ENCODE data around the gene DLK2.
A peak's percentile ranks its signal among the peaks of the same experiment; 100 is the strongest.
"Not testable (repeated sequence)": the region's sequence is repeated elsewhere in the genome, so short reads cannot be mapped to it uniquely, and the experiment has no call there.

Gene DLK2, protein sequence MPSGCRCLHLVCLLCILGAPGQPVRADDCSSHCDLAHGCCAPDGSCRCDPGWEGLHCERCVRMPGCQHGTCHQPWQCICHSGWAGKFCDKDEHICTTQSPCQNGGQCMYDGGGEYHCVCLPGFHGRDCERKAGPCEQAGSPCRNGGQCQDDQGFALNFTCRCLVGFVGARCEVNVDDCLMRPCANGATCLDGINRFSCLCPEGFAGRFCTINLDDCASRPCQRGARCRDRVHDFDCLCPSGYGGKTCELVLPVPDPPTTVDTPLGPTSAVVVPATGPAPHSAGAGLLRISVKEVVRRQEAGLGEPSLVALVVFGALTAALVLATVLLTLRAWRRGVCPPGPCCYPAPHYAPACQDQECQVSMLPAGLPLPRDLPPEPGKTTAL

DNA sequence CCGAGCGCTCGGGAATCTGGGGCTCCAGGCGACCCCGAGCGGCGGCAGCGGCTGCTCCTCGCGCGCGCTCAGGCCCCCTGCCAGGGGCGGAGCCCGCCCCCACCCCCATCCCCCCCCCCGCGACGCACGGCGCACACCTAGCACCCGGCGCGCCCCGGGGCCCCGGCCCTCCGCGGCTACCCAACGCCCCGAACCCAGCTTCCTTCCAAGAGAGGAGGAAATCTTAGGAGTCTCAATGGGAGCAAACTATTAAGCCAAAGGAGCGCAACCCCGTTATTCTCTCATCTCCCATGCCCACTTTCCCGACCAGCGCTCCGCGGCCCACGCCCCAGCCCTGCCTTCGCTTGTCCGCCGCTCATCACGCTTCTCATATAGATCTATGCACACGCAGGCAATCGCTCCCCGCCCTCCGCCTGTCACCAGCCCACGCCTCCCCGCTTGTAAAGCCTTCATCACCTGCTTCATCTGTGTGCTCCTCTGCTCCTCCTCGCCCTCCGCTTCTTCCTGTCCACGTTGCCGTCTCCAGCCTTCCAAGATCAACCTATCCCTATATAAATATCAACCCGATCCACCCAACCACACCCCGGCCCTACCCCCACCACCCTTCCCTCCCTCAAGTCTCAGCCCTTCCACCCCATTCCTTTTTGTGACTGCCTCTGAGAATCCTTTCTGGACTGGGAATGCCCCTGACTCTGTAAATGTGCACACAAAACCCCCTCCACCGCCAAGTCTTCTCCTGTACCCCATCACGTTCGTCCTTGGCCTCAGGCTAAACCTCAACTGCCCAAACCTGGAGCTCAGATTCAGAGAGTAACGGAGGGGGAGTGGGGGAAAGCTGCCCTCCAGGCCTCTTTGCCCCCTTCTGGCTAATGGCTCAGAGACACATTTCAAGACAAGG lies at the start of gene DLK2:
TSS of gene DLK2 (minus strand) at position 18 of the 898 bp plus-strand sequence. CDS start 723 bp downstream, outside the sequence.
- Histone ChIP-seq H3K9ac (peak within 1 kb of the TSS; percentile 57; the same call in 1 of the 2 replicates), H3K27ac (no peak within 1 kb of the TSS), H3K4me1 (no peaks in the 10 kb centered on the region), H3K27me3 (peaks cover 45% of the 10 kb centered on the region), H4K20me1 (peaks cover 17% of the 10 kb centered on the region; the same call in 1 of the 2 replicates), H3K4me2 (peak within 1 kb of the TSS; percentile 99), H3K36me3 (peaks cover 22% of the 10 kb centered on the region), H3K9me3 (no peaks in the 10 kb centered on the region), H3K4me3 (peak within 1 kb of the TSS; percentile 70)
- no peak for TF ChIP-seq Cebpa-rat (IDR thresholded peaks at IDR 0.05)

DNA sequence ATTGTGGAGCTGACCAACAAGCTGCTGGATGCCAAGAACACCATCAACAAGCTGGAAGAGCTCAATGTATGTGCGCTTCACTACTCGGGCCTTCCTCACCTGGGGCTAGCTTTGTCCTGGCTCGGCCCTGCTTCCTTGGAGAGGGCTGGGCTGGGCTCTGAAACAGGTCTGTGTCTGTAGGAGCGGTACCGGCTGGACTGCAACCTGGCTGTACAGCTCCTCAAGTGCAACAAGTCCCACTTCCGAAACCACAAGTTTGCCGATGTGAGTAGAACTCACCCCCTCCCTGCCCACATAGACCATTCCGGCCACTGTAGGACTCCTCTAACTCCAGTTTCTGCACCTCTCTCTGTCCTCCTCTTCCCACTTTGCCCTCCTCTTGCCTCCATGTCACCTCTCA lies 48.1 kb upstream of the DLK2 start:
- Histone ChIP-seq H3K27me3 (peaks cover 16% of the 10 kb centered on the region), H3K27ac (no peak overlapping the region), H3K9ac (no peak overlapping the region)

DNA sequence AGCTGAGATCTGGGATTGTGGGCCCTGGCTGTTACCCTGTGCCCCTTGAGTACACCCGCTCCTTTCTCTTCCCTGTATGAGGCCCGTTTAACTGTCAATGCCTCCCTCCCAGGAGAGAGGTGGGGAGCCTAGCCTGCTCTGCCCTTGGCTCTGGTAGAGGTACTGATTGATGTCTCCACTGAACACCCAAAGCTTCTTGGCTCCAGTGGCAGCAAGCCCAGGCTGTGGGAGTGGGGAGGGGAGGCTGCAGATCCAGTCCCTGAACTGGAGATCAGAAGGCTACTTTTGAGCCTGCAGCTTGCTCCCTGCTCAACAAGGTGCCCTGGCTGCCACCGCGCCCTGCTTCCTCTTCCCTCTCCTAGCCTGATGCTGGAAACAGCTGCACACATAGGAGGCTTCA lies 47.3 kb upstream of the DLK2 start:
- Histone ChIP-seq H3K27ac (no peak overlapping the region), H3K9me3 (no peaks in the 10 kb centered on the region)

More for the DNA sequence above, 48.1 kb upstream of the DLK2 start:
- Histone ChIP-seq H4K20me1 (peaks cover 60% of the 10 kb centered on the region), H3K9me3 (no peaks in the 10 kb centered on the region), H3K36me3 (peaks cover 79% of the 10 kb centered on the region), H3K4me2 (no peak overlapping the region), H3K4me3 (no peak overlapping the region), H3K4me1 (peaks cover 17% of the 10 kb centered on the region)
- TF ChIP-seq Cebpa-rat (IDR thresholded peaks at IDR 0.05): no peak

DNA sequence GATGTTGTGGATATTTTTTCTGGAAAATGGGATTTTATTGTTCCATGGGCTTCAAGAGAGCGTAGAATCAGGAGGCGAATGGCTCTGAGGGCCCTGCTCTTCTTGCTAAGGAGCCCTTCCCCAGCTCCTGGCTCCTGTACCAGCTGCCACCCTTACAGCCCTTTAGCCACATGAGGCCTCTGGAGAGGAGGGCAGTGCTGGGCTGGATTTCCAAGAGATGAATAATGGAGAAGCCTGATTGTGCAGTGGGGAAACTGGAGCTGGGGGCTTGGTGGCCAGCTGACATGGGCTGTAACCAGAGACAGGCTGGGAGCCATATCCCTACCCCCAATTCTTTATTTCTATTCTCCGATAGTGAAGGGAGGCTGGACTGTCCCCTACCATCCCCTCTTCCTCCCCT lies 45.6 kb upstream of the DLK2 start:
- Histone ChIP-seq H3K4me2 (no peak overlapping the region), H3K27me3 (no peaks in the 10 kb centered on the region), H3K4me3 (no peak overlapping the region), H3K27ac (no peak overlapping the region), H4K20me1 (peaks cover 59% of the 10 kb centered on the region), H3K4me1 (peaks cover 13% of the 10 kb centered on the region), H3K9me3 (no peaks in the 10 kb centered on the region), H3K9ac (0 out of 2 replicates have a peak overlapping the region, but pooled peaks have one; percentile 29), H3K36me3 (peaks cover 97% of the 10 kb centered on the region)
- TF ChIP-seq Cebpa-rat (IDR thresholded peaks at IDR 0.05): no peak

More for the DNA sequence above, 47.3 kb upstream of the DLK2 start:
- peaks cover 56% of the 10 kb centered on the region for H4K20me1 ChIP-seq
- H3K4me3 ChIP-seq: no peak overlapping the region
- peaks cover 87% of the 10 kb centered on the region for H3K36me3 ChIP-seq
- TF ChIP-seq Cebpa-rat (IDR thresholded peaks at IDR 0.05): no peak
- H3K9ac ChIP-seq: peak overlapping the region; percentile 7; the same call in 1 of the 2 replicates
- peaks cover 8% of the 10 kb centered on the region for H3K27me3 ChIP-seq
- no peak overlapping the region for H3K4me2 ChIP-seq
- H3K4me1 ChIP-seq: peaks cover 16% of the 10 kb centered on the region; the same call in 1 of the 2 replicates

DNA sequence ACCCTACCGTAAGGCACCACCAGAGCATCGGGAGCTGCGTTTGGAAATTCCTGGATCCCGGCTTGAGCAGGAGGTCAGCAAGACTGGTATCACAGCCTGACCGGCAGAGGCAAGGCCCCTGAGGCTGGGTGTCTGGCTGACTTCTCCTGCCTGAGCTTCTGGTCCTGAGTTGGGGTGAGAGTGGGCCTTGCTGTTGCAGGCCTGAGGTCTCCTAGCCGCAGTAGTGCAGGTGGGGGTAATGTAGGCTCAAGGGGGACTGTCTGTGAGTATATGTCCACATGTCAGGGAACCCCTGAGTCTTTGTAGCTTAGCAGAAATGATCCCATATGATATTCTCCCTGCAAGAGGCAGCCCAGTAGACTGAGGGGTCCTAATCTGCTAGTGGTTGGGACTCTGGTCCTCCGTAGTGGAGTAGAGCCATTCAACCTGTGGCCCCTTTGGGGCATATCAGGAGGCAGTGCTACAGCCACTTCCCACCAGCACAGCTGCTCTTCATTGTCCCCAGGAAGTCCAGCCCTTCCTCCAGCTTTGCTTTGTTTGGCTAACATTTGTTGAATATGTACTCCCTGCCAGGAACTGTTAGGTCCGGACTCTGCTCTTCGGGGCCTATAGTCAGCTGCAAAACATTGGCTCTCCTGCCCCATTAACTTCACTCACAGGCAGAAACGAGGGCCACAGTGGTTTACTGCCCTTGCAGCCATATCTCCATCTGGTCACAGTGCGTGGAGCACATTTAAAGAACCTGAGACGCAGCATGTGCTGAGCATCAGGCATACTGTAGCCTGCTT lies 43.9 kb upstream of the DLK2 start:
- H4K20me1 ChIP-seq: peaks cover 69% of the 10 kb centered on the region
- no peaks in the 10 kb centered on the region for H3K27me3 ChIP-seq
- no peak overlapping the region for H3K27ac ChIP-seq
- peaks cover 24% of the 10 kb centered on the region for H3K4me1 ChIP-seq
- TF ChIP-seq Cebpa-rat (IDR thresholded peaks at IDR 0.05): no peak
- no peaks in the 10 kb centered on the region for H3K9me3 ChIP-seq
- no peak overlapping the region for H3K4me2 ChIP-seq
- peaks cover 91% of the 10 kb centered on the region for H3K36me3 ChIP-seq
- no peak overlapping the region for H3K9ac ChIP-seq
- no peak overlapping the region for H3K4me3 ChIP-seq

DNA sequence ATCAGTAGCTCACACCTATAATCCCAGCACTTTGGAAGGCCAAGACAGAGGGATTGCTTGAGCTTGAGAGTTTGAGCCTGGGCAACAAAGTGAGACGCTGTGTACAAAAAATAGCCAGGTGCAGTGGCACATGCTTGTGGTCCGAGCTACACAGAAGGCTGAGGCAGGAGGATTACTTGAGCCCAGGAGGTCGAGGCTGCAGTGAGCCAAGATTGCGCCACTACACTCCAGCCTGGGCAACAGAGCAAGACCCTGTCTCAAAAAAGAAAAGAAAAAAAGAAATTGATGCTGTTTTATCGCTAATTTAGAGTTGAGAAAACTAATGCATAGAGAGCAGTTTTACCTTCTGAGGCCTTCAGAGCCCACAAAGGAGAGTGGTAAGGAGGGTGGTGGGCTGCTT lies 42.9 kb upstream of the DLK2 start:
- Histone ChIP-seq H3K4me1 (peaks cover 24% of the 10 kb centered on the region), H4K20me1 (peaks cover 74% of the 10 kb centered on the region), H3K36me3 (peaks cover 91% of the 10 kb centered on the region)
- H3K9me3 ChIP-seq, H3K9ac ChIP-seq, H3K4me3 ChIP-seq, H3K27ac ChIP-seq, H3K27me3 ChIP-seq, H3K4me2 ChIP-seq: not testable (repeated sequence)

DNA sequence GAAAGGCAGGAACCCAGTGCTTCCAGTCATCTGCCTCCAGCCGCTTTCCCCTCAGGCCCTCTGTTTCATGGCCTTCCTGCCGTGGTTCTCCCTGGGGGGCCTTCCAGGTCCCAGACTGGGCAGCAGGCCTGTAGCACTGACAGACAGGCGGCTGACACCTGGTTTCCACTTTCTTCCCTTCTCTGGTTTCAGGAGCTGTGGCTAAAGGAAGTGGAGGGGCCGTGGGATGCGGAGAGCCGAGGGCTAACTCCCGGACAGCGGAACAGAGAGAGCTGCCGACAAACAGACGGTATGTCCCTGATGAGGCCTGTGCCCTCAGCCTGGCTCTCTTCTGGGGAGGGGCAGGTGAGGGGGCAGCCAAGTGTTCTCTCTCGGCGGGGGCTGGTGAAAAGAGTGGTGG lies 42.3 kb upstream of the DLK2 start:
- Histone ChIP-seq H4K20me1 (peaks cover 74% of the 10 kb centered on the region), H3K27me3 (no peaks in the 10 kb centered on the region), H3K36me3 (peaks cover 91% of the 10 kb centered on the region), H3K9ac (no peak overlapping the region), H3K9me3 (no peaks in the 10 kb centered on the region), H3K4me2 (no peak overlapping the region), H3K4me3 (no peak overlapping the region), H3K4me1 (peaks cover 24% of the 10 kb centered on the region), H3K27ac (no peak overlapping the region)
- TF ChIP-seq Cebpa-rat (IDR thresholded peaks at IDR 0.05): no peak

DNA sequence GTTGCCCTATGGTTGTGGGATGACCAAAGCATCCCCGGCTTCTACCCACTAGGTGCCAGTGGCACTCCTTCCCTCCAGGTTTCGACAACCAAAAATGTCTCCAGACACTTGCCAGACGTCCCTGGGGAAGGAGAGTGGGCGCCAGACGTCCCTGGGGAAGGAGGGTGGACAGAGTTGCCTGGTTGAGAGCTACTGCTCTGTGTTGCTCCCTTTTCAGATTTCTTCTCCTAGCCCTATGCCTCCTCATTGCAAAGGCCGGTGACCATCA lies 41.7 kb upstream of the DLK2 start:
- Histone ChIP-seq H3K9me3 (no peaks in the 10 kb centered on the region), H3K4me3 (no peak overlapping the region), H3K9ac (no peak overlapping the region), H3K27me3 (no peaks in the 10 kb centered on the region), H4K20me1 (peaks cover 74% of the 10 kb centered on the region), H3K4me1 (peaks cover 24% of the 10 kb centered on the region), H3K4me2 (no peak overlapping the region), H3K27ac (no peak overlapping the region; the same call in 1 of the 2 replicates), H3K36me3 (peaks cover 91% of the 10 kb centered on the region)
- TF ChIP-seq Cebpa-rat (IDR thresholded peaks at IDR 0.05): no peak

DNA sequence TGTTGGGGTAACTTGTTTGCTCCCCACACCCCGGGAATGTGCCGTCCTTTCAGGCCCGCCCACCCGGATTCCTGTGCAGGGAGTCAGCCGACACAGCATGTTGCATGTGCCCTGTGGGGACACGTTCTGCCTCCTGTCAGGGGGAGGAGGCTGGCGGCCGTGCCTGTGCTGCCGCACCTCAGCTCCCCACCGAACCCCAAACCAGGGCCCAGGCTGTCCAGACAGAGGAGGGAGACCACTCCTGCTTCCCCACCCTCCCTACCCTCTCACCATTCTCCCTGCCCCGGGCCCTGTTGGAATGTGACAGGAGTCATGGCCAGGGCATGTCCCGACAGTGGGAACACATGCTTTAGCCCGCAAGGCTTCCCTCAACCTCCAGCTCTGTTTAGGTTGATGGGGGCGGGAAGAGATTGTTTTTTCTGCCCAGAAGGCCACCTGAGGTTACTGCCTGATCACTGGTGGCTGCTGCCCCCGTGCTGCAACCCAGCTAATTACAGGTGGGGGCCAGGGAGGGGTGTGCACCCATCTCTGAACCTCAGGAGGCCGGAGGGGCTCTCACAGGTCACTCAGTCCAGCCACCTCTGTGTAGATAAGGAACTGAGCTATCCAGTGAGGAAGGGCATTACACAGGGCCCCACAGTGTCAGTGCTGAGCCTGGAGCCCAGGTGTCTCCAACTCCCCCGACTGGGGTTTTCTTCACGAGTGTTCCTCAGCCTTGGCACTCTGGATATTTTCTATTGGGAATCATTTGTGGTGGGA lies 41.2 kb upstream of the DLK2 start:
- Histone ChIP-seq H3K27ac (no peak overlapping the region; the same call in 1 of the 2 replicates), H3K27me3 (no peaks in the 10 kb centered on the region), H3K4me1 (peaks cover 24% of the 10 kb centered on the region), H3K9ac (peak overlapping the region; percentile 48; the same call in 1 of the 2 replicates), H3K9me3 (no peaks in the 10 kb centered on the region), H3K4me2 (no peak overlapping the region; the same call in 1 of the 2 replicates), H4K20me1 (peaks cover 79% of the 10 kb centered on the region), H3K36me3 (peaks cover 91% of the 10 kb centered on the region), H3K4me3 (no peak overlapping the region)
- TF ChIP-seq Cebpa-rat (IDR thresholded peaks at IDR 0.05): no peak

Measured in BLaER1 (cell line).